ENCODE results near the gene PEX7.
"Not testable (repeated sequence)": the region's sequence is repeated elsewhere in the genome, so short reads cannot be mapped to it uniquely, and the experiment has no call there.

Gene PEX7

DNA sequence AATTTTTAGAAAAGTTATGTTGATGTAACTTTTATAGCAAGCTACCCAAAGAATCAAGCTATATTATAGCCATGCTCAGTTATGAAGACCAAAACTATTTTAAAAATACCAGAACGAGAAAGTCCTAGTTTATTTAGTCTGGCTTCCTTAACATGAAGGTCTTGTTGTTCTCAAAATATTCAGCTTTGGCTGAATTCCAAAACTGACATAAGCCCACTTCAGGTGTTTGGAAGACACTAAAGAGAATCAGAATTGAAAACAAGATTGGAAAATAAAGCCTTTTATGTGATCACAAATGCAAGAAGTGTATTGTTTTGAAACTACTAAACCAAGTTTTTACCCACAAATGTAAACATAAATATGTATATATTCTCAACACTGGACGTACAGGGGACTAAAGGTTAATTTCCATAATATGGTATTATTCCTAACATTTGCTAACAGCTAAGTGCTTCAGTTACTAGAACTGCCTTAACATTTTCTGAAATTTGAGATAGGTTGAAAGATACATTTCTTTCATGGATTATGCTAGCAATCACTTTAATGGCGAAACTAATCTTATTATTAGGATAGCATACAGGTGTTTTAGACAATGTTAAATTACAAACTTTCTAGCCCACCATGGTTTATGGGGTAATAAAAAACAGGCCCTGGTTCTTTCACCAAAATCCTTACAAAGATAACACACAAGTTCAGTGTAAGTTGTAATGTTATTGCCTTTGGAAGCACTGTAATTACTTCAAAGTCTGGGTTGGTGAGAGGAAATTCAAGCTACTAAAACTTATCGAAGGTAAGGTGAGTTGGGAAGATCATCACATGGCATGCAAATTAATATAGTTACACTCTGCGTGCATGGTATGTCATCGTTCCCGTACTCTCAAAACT lies 31.7 kb upstream of the PEX7 start:
- DNase-seq = no peak

DNA sequence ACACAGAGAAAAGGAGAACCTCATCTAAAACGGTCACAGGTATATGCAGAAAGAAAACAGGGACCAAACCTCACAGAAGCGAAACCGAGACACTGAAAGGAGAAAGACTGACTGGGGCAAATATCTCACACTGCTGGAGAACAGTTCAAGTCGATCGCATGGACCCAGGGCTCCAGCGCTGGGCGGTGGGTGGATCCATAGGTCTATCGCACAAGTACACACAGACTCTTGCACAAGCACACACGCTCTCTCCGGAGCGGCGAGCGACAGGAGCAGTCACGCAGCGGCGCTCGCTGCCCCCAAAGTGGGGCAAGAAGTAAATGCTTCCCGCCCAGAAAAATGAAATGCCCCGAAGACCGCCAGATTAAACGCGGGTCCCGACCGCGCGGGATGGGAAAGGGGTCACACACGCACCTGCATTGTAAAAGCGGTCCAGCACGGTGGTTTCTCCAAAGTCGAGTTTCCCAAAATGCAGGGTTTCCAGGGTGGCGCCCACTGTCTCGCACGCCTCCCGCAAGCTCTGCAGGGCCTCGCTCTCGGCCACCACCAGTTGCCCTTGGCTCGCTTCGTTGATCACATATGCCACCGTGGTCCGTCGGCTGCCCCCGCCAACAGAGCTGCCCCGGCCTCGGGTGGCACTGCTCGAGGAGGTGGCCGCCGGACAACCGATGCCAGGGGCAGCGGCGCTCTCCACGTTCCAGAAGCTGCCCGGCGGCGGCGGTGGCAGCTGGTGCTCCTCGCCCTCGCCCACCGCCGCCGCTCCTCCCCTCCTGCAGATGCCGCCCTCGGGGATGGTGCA lies 30.9 kb upstream of the PEX7 start:
- DNase-seq = peak; percentile 40

DNA sequence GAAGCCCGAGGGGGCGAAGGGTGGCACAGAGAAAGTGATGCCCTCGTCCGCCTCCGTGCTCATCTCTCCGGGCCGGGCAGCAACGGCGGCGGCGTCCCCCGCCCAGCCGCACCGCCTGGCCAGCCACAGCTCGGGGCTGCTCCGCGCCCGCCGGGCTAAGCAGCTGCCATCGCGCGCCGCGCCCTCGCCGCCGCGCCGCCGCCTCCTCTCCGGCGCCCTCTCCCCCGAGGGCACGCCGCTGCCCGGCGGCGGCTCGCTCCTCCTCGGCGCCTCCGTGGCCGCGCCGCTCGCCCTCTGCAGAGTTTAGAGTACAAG lies 30.3 kb upstream of the PEX7 start:
- DNase-seq = no peak

DNA sequence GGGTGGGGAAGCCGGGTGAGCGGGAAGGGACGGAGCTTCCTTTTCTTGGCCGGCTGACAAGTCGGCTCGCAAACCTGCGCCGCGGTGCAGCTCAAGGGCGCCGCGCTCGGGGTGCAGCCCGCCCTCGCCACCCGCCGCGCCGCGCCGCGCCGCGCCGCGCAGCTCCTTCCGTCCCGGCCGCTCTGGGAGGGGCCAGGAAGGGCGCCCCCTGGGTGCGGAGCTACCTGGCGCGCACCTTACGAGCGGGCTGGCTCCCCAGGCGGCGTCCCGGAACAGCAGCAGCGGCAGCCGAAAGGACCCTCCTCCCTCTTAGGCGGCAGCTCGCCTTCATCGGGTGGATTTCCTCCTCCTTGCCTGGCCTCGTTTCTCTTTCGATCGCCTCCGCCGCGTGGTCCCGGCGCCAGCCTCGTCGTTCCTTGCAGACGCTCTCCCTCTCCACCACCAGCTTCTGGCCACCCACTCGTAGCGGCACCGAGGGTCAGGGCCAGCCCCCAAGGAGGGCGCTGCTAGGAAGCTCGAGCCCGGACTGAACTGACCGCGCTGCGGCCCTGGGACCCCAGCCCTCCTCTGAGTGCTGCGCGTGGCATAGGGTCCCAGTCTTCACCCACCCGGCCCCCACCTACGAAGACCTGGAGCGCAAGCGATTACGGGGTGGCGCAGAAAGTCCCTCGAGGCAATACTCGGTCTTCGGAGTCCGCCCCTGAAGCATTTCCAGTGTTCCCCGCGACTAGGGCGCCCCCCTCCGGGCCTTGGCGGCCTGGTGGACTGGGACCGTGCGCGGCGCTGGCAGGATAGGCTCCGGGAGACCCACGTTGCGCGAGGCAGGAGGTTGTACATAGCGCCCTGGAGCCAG lies 29.8 kb upstream of the PEX7 start, which contains the start of gene MAP3K5:
TSS of gene MAP3K5 (minus strand) at position 68 of the 853 bp plus-strand sequence. CDS start 320 bp downstream, outside the sequence.
- peak; percentile 86 for DNase-seq

DNA sequence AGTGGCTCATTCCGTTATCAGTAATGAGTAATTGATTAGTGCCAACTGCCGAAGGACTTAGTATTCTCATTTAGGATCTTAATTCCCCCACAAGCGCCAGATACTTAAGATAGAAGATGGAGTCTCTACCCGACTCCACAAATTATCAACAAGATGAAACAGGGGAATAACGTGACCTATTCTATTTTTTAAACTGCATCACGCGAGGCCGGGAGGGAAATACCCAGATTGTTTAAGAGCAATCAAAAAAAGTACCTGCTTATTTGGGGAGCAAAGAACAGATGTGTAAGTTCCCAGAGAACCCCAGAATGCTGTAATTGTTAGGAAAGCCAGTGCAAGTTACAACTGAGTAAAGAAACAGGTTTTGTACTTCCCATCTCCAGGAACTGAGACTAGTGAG lies 29.0 kb upstream of the PEX7 start:
- DNase-seq = no peak

DNA sequence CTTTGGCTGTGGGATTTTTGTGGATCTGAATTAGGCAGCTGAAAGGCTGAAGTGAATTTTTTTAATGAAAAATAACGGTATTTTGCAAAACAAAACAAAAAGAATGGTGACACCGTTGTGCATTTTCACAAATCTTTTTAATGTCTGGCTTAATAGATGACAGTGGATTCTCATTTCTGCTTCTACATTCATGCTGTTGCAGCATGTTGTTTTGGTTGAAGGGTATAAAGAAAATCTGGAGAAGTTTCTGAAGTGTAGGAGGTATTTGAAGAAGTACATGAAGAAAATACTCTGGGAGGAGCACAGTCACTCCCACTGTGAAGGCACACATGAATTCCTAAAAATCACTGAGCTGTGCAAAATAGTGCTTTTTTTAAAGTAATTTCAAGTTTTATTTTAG lies 27.0 kb upstream of the PEX7 start:
- no peak for DNase-seq

DNA sequence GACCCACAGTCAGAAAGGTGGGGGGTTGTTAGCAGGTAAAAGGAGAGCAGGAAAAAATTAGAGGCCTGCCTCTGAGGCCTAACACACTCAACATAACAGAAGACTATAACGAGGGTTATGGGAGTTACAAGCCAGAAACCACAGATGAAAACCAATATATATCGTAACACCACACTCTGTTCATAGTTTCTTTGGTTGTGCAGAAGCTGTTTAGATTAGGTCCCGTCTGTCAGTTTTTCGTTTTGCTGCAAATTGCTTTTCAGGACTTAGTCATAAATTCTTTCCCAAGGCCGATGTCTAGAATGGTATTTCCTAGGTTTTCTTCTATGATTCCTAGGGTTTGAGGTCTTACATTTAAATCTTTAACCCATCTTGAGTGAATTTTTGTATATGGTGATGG lies 26.4 kb upstream of the PEX7 start:
- no peak for DNase-seq

DNA sequence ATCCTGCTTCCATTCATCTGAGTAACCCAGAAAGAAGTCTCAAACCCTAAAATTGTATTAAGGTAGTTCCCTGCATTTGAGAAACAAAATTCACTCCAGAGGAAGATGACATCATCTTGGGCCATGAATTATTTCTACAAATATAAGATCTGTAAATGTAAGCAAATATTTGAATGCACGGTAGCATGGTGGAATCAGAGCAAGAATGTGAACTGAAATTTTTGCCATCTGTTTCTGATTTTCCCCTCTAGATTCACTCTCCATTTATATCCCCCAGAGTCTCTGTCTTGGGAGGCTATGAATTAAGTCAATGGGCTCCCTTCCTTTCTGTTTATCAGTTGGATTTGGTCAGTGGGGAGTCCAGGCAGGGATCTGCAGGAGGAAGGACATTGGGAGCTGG lies 24.3 kb upstream of the PEX7 start:
- no peak for DNase-seq

DNA sequence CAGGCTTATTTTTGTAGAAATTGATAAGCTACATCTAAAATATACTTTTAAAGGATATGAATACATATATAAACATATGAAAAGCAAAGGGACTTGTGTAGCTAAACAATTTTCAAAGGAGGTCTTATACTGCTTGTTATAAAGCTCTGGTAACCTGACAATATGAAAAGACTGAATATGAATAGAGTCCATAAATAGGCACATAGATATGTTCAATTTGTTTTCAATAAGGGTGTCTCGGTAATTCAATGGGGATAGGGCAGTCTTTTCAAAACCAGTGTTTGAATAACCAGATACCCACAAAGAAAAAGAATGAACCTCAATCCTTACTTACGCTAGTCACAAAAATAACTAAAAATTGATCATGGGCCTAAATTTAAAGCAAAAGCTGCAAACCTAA lies 20.8 kb upstream of the PEX7 start:
- DNase-seq = no peak

DNA sequence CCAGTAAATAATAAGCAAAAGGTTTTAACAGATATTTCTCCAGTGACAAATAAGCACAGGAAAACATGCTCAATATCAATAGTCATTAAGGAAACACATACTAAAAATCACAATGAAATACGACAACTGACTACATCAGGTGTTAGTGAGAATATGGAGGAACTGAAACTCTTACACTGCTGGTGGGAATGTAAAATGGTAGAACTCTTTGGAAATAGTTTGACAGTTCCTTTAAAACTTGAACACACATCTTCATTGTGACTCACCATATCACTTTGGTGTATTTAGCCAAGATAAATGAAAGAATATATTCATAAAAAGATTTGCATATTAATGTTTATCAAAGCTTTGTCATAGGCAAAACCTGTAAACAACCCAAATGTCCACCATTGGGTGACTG lies 18.8 kb upstream of the PEX7 start:
- DNase-seq = no peak

DNA sequence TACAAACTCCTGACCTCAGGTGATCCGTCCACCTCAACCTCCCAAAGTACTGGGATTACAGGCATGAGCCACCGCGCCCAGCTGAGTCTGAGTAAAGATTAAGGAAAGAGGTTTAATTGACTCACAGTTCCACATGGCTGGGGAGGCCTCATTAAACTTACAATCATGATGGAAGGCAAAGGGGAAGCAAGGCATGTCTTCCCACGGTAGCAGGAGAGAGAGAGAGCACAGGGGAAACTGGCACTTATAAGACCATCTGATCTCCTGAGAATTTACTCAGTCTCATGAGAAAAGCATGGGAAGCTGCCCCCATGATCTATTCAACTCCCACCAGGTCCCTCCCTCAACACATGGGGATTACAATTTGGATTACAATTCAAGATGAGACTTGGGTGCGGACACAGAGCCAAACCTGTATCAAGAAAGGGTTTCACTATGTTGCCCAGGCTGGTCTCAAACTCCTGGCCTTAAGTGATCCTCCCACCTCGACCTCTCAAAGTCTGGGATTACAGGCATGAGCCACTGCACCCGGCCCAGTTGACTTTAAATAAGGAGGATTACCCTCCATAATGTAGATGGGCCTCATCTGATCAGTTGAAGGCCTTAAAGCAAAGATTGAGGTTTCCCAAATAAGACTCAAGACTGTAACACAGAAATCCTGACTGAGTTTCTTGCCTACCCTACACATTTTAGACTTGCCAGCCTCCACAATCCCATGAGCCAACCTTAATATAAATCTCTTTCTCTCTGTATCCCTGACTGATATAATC lies 13.1 kb upstream of the PEX7 start:
- no peak for DNase-seq

DNA sequence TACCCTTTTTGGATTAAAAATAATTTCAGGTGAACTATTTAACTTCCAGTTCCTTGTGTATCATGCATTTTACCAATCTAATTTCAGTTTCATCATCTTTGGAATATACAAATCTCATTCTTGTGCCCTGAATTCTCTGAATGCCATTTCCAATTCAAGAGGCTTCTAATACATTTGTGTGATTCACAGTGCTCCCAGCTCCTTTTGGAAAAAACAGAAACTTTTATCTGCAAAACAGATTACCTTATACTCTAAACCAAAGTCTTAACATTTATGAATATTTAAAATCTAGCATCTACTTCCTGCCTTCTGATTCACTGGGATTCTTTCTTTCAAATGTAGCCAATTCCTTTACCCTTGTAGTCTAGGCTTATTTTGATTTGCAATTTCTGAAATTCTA lies 11.1 kb upstream of the PEX7 start:
- peak; percentile 13 for DNase-seq

DNA sequence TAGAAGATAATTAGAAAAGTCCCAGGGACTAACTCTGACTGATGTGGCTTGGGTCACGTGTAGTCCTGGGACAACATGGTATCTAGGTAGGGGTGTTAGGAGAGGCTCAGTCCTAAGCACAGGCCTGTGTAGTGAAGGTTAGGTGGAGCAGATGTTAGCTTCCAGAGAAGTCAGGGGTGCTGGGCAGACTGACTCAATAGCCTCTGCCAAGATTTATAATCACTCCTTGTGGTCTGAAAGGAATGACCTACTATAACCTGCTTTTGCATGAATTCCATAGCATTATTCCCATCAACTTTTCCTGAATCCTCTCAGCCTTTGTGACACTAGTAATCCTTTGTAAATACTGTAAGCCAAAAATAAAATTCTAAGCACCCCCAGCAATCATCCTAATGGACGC lies 10.2 kb upstream of the PEX7 start:
- DNase-seq = no peak

DNA sequence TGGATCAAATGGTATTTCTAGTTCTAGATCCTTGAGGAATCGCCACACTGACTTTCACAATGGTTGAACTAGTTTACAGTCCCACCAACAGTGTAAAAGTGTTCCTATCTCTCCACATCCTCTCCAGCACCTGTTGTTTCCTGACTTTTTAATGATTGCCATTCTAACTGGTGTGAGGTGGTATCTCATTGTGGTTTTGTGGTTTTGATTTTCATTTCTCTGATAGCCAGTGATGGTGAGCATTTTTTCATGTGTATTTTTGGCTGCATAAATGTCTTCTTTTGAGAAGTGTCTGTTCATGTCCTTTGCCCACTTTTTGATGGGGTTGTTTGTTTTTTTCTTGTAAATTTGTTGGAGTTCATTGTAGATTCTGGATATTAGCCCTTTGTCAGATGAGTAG lies 6.8 kb upstream of the PEX7 start:
- not testable (repeated sequence) for DNase-seq

DNA sequence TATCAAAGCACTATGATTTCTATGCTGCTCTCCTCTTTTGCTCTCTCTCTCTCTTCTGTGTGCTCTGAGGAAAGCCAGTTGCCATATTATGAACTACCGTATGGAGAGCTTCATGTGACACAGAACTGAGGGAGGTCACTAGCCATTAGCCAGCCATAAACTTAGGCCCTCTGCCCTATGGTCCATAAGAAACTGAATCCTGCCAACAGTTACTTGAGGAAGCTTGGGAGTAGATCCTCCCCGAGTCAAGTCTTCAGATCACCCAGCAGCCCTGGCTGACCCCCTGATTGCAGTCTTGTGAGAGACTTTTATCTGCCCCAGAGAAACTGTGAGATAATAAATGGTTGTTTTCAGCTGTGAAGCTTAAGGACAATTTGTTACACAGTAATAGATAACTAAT lies 5.7 kb upstream of the PEX7 start:
- no peak for DNase-seq

DNA sequence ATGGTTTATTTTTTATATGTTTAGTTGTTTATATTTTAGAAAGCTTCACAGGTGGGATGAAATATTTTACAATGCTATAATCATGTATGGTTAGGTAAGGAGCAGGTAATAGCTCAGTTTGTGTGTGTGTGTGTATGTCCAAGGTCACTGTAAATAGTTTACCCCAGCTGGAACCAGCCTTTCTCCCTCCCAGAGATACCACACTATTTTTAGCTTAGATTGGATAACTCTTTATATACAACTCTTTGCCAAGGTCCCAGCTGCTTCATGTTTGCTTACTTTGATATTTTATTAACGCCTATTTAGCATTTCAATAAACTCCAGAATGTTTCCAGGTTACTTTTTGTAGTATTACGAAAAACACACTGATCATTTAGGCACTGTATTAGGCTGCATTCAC lies 1.8 kb upstream of the PEX7 start:
- no peak for DNase-seq

DNA sequence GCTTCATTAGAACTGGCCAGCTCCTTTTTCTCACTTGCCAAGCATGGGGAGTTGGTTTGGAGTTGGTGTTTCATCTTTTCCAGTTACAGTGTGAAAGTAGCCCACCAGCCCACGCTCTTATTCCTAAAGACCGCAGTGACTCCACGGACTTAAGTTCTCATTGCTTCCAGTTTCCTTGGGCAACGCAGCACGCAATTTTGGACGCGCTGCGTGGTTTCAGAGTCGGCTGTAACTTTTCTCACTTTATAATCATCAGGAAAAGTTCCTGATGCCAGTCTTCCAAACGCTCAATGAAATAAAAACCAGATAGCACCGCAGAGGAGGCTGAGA lies 381 bp upstream of the PEX7 start:
- DNase-seq = peak; percentile 26

DNA sequence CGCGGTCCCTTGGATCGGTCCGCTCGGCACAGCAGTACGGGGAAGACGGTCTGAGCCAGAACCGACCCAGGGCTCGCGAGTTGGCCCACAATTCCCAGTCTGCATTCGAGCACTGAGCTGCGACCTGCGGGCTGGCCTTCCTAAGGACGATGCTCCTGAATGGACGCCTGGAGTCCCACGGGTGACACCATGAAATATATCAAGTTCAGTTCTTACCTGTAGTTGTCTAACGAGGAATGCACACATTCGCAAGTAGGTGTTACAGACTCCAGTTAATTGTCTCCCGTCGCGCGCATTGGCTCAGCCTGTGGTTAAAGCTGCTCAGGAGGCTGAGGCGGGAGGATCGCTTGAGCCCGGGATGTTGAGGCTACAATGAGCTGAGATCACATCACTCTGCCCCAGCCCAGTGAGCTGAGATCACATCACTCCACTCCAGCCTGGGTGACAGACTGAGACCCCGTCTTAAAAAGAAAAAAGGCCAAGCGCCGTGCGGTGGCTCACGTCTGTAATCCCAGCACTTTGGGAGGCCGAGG lies 802 bp downstream of the PEX7 start:
- no peak for DNase-seq

DNA sequence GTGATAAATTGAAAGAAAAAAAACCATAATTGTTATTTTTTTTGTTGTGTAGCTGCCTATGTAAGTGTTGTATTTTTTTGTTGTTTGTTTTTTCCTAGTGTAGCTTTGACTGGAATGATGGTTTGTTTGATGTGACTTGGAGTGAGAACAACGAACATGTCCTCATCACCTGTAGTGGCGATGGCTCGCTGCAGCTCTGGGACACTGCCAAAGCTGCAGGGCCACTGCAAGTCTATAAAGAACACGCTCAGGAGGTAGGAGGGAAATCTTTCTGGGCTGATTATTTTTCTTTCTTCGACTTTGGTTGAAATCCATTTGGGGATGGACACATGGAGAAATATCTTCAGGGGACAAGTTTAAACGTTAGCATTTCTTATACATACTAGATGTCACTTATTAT lies 3.8 kb downstream of the PEX7 start:
- DNase-seq = no peak

DNA sequence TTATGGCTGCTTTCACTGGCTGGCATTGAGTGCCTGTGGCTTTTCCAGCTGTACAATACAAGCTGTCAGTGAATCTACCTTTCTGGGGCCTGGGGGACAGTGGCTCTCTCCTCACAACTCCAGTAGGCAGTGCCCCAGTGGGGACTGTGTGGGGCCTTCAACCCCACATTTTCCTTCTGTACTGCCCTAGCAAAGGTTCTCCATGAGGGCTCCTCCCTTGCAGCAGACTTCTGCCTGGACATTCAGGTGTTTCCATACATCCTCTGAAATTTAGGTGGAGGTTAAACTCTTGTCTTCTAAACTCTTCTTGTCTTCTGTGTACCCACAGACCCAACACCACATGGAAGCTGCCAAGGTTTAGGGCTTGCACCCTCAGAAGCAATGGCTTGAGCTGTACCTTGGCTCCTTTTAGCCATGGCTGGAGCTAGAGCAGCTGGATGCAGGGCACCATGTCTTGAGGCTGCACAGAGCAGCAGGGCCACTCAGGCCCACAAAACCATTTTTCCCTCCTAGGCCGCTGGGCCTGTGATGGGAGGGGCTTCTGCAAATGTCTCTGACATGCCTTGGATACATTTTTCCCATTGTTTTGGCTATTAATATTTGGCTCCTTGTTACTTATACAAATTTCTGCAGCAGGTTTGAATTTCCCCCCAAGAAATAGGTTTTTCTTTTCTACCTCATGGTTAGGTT lies 9.6 kb downstream of the PEX7 start:
- no peak for DNase-seq

DNA sequence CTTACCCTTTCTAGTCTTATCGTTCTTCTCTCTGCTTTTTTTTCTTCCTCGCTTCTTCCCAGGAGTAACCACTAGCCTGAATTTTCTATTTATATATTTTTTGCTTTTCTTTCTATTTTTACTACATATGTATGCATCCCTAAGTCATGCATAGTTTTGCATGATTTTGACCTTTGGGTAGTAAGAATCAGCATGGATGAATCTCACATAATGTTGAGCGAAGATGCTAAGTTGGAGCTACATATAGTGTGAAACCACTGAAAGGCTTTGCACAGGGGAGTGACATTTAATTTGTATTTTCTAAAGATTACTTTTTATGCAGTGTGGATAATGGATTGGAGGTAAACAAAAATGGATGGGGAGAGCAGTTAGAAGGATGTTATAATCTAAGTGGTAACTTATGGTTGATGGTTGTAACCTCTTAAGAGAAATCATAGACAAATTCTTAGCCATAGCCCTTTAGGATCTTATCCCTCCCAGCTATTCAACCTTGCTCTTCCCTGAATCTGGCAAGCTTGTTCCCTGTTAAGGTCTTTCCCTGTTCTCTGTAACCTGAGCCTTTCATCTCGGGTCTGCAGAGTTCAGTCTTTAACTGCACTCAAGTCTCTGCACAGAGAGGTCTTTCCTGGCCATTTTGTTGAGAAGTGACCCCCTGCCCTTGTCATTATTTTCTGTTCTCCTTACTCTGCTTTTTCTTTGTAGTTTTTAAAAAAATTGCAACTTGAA lies 18.0 kb downstream of the PEX7 start:
- DNase-seq = no peak
